Measurements from ENCODE around the gene CISD3. TPM values are rescaled to one million over a fixed set of nuclear protein-coding genes. Genes with fewer than 3 reads are reported as not detected.

Gene CISD3
- total RNA-seq, 2 experiments from 2014 or later: 4.7 to 5.7 TPM

DNA sequence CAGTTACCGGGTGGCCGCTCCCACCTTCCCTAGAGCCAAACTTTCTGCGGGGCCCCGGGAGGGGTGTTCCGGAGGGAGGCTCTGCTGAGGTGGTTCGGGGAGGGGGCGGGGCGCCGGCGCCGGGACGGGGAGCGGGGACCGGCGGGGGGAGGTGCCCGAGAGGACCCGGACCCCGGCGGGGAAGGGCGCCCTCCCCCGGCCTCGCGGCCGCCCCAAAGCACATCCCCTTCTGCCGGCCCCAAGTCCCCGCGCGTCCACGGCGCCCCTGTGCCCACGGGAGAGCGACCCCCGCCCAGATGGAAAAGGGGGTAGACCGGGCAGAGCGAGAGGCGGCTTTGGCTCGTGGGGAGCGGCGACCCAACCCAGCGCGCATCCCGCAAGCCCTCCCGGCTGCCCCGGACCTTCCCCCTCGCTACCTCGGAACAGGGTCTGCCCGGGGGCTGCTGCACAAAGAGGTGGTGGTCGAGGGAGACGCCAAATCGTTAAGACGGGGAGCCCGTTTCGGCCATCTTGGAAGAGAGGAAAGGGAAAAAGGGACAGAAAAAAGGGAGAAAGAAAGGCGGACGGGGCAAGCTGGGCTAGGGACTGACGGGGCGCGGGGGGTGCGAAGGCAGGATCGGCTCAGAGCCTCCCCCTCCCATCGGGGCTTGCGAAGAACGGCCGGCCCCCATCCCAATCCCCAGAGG, 17.5 kb downstream of the CISD3 start:
- peaks cover 39% of the 10 kb centered on the region for H3K4me1 Mint-ChIP-seq (ENCODE audit: low read depth)
- TF ChIP-seq, protein P1, sequence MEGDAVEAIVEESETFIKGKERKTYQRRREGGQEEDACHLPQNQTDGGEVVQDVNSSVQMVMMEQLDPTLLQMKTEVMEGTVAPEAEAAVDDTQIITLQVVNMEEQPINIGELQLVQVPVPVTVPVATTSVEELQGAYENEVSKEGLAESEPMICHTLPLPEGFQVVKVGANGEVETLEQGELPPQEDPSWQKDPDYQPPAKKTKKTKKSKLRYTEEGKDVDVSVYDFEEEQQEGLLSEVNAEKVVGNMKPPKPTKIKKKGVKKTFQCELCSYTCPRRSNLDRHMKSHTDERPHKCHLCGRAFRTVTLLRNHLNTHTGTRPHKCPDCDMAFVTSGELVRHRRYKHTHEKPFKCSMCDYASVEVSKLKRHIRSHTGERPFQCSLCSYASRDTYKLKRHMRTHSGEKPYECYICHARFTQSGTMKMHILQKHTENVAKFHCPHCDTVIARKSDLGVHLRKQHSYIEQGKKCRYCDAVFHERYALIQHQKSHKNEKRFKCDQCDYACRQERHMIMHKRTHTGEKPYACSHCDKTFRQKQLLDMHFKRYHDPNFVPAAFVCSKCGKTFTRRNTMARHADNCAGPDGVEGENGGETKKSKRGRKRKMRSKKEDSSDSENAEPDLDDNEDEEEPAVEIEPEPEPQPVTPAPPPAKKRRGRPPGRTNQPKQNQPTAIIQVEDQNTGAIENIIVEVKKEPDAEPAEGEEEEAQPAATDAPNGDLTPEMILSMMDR (IDR thresholded peaks at IDR 0.05): no peak
- Histone ChIP-seq H3K36me3 (ENCODE audit: insufficient read depth, low read length) (no peaks in the 10 kb centered on the region), H3K4me1 (ENCODE audit: insufficient read depth, low read length) (peaks cover 56% of the 10 kb centered on the region), H3K27ac (ENCODE audit: low read depth in 1 of 2, low read length in 2 of 2) (no peak overlapping the region), H3K4me3 (ENCODE audit: low read length) (peak overlapping the region; percentile 41), H3K9me3 (ENCODE audit: control insufficient read depth in 1 of 2, insufficient read depth in 1 of 2, low read length in 2 of 2) (peaks cover 0 to 15% of the 10 kb centered on the region in 2 experiments), H3K27me3 (ENCODE audit: control insufficient read depth in 1 of 2, insufficient read depth in 2 of 2, low read length in 2 of 2) (peaks cover 51 to 57% of the 10 kb centered on the region in 2 experiments)
- ATAC-seq (ENCODE audit: poor library complexity) (no peak), DNase-seq (peak in 2 of 14 experiments; percentile 39 to 47)
- peak overlapping the region; percentile 73 for H3K4me3 Mint-ChIP-seq
- H3K36me3 Mint-ChIP-seq (ENCODE audit: low read depth): peaks cover 11% of the 10 kb centered on the region
- H3K9me3 Mint-ChIP-seq: no peaks in the 10 kb centered on the region
- intact Hi-C loops (cut with DNase I, micrococcal nuclease): no loop called here
- H3K27me3 Mint-ChIP-seq: peaks cover 52% of the 10 kb centered on the region
- no peak overlapping the region for H3K27ac Mint-ChIP-seq
- ChIA-PET CTCF (no interaction called here), POLR2A (no interaction called here)

DNA sequence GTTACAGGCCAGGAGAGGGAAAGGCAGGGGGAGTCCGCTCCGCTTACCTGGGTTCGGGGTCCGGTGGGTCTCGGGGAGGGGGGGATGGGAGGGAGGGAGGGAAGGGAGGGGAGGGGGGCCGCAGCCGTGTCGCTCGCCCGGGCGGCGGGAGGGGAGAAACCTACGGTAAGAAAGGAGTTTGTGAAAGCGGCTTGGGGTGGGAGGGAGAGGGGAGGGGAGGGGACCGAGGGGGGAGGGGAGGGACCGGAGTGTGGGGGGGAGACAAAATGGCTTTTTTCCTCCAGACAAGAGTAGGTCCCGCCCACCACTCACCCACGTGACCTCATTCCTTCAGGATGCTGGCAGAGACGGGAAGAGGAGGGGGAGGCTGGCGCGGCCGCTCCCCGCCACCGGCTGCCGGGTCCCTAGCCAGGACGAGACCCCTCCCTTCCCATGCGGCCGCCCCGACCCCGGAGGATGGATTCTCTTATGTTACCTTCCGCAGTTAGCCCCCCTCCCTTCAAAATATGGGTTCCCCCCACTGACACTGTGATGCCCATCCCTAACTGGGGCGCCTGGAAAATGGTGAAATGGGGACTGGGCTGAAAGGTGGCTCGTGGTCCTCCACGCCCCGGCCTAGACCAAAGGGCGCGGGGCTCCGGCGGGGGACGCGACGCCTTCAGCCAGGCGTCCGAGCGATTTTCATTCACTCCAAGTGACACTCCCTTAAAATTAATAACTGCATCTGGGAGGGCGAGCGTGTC, 18.2 kb downstream of the CISD3 start, which contains the start of gene PCGF2:
TSS of gene PCGF2 (minus strand) at position 188 of the 743 bp plus-strand sequence. CDS start 7,934 bp downstream, outside the sequence.
- ATAC-seq (ENCODE audit: poor library complexity): no peak
- Mint-ChIP-seq H3K27me3 (peaks cover 50% of the 10 kb centered on the region), H3K36me3 (ENCODE audit: low read depth) (peaks cover 13% of the 10 kb centered on the region), H3K9me3 (no peaks in the 10 kb centered on the region), H3K4me1 (ENCODE audit: low read depth) (peaks cover 41% of the 10 kb centered on the region), H3K27ac (no peak within 1 kb of the TSS), H3K4me3 (peak within 1 kb of the TSS; percentile 73)
- H3K9me3 ChIP-seq (ENCODE audit: control insufficient read depth in 1 of 2, insufficient read depth in 1 of 2, low read length in 2 of 2): peaks cover 0 to 15% of the 10 kb centered on the region in 2 experiments
- peak in 1 of 14 experiments; percentile 51 for DNase-seq
- peaks cover 51 to 57% of the 10 kb centered on the region in 2 experiments for H3K27me3 ChIP-seq (ENCODE audit: control insufficient read depth in 1 of 2, insufficient read depth in 2 of 2, low read length in 2 of 2)
- no peak within 1 kb of the TSS for H3K27ac ChIP-seq (ENCODE audit: low read depth in 1 of 2, low read length in 2 of 2)
- no peaks in the 10 kb centered on the region for H3K36me3 ChIP-seq (ENCODE audit: insufficient read depth, low read length)
- H3K4me1 ChIP-seq (ENCODE audit: insufficient read depth, low read length): peaks cover 63% of the 10 kb centered on the region
- TF ChIP-seq, protein P1 (IDR thresholded peaks at IDR 0.05): no peak
- ChIA-PET POLR2A (no interaction called here), CTCF (no interaction called here)
- H3K4me3 ChIP-seq (ENCODE audit: low read length): peak within 1 kb of the TSS; percentile 47
- intact Hi-C loops (cut with DNase I, micrococcal nuclease): no loop called here

DNA sequence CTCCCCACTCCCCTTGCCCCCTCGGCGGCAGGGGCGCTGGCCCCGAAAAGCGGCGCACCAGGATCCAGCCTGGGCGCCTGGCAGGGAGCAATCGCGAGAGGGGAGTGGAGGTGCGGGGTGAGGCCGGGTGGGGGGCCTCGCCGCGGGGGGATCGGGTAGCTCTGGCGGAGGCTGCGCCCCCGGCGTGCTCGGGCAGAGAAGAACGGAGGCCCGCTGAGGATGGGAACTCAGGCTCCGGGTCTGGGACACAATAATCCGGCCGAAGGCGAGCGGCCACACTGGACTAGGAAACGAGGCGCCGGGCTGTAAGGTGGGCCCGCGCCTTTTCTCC, 18.7 kb downstream of the CISD3 start:
- CTCF ChIA-PET: no interaction called here
- no peak for ATAC-seq (ENCODE audit: poor library complexity)
- intact Hi-C loops (cut with DNase I, micrococcal nuclease): no loop called here

More for the DNA sequence above, 18.7 kb downstream of the CISD3 start:
- Mint-ChIP-seq H3K27ac (no peak overlapping the region), H3K4me3 (no peak overlapping the region), H3K4me1 (ENCODE audit: low read depth) (peaks cover 45% of the 10 kb centered on the region), H3K9me3 (no peaks in the 10 kb centered on the region), H3K36me3 (ENCODE audit: low read depth) (peaks cover 17% of the 10 kb centered on the region), H3K27me3 (peaks cover 50% of the 10 kb centered on the region)
- DNase-seq: no peak
- no peak overlapping the region for H3K27ac ChIP-seq (ENCODE audit: low read depth in 1 of 2, low read length in 2 of 2)
- POLR2A ChIA-PET: interaction anchor here (0.9 kb wide), 2 partner anchors 44 to 47 kb away, joined by 3 read pairs; no protein-coding TSS in a partner anchor
- TF ChIP-seq, protein P1 (IDR thresholded peaks at IDR 0.05): no peak
- peaks cover 51 to 57% of the 10 kb centered on the region in 2 experiments for H3K27me3 ChIP-seq (ENCODE audit: control insufficient read depth in 1 of 2, insufficient read depth in 2 of 2, low read length in 2 of 2)
- H3K4me3 ChIP-seq (ENCODE audit: low read length): peak overlapping the region; percentile 47
- no peaks in the 10 kb centered on the region for H3K36me3 ChIP-seq (ENCODE audit: insufficient read depth, low read length)
- H3K9me3 ChIP-seq (ENCODE audit: control insufficient read depth in 1 of 2, insufficient read depth in 1 of 2, low read length in 2 of 2): peaks cover 0 to 15% of the 10 kb centered on the region in 2 experiments
- peaks cover 68% of the 10 kb centered on the region for H3K4me1 ChIP-seq (ENCODE audit: insufficient read depth, low read length)

All from CD4-positive, alpha-beta T cell (primary cell).